HepG2 (cell line): ENCODE data around the gene APRT. TPM values are rescaled to one million over a fixed set of nuclear protein-coding genes. Genes with fewer than 3 reads are reported as not detected.

Experiments
- ATF7 ChIP-seq, 2 experiments: fragments of 450-650 bp in 1 of 2; sonication (generic) in 1 of 2; formaldehyde crosslinking in 1 of 2; IDR thresholded peaks; 2 replicates each; pipeline versions ENCODE4 v1.4.0 to v1.6.1; 2016 to 2020; ENCODE audit warnings: antibody characterized with exemption in 1 of 2, mild to moderate bottlenecking in 1 of 2, missing genetic modification reagents in 1 of 2
- CERS6 ChIP-seq: sonication (generic); formaldehyde crosslinking; IDR thresholded peaks from 2 replicates; pipeline ENCODE4 v1.5.0; 2020; ENCODE audit warnings: missing genetic modification reagents
- CREB1 ChIP-seq, 2 experiments: fragments of 450-650 bp in 1 of 2; IDR thresholded peaks; 2 replicates each; pipeline ENCODE4 v1.6.1; 2016 to 2017; ENCODE audit warnings: control low read depth in 1 of 2, mild to moderate bottlenecking in 1 of 2, missing compliant biosample characterization in 1 of 2, missing genetic modification characterization in 1 of 2
- DRAP1 ChIP-seq: IDR thresholded peaks from 2 replicates; pipeline ENCODE4 v1.6.1; 2016; ENCODE audit warnings: missing genetic modification reagents, missing compliant biosample characterization
- KDM6A ChIP-seq: IDR thresholded peaks from 2 replicates; pipeline ENCODE4 v1.6.1; 2016; ENCODE audit warnings: low read depth
- MEIS2 ChIP-seq: sonication (generic); formaldehyde crosslinking; IDR thresholded peaks from 2 replicates; pipeline ENCODE4 v1.9.0; 2021; ENCODE audit warnings: mild to moderate bottlenecking, missing genetic modification reagents
- MTERF4 ChIP-seq: sonication (generic); formaldehyde crosslinking; IDR thresholded peaks from 2 replicates; pipeline ENCODE4 v1.8.0; 2023; ENCODE audit warnings: mild to moderate bottlenecking, missing genetic modification reagents
- MXD1 ChIP-seq: sonication (generic); formaldehyde crosslinking; IDR thresholded peaks from 2 replicates; pipeline ENCODE4 v1.4.0; 2020; ENCODE audit warnings: mild to moderate bottlenecking, missing genetic modification reagents
- RXRA ChIP-seq: sonication (generic); formaldehyde crosslinking; IDR thresholded peaks from 2 replicates; pipeline ENCODE4 v1.5.1; 2020; ENCODE audit warnings: missing genetic modification reagents
- ZFP91 ChIP-seq: sonication (generic); formaldehyde crosslinking; IDR thresholded peaks from 2 replicates; pipeline ENCODE4 v1.9.0; 2022; ENCODE audit warnings: missing genetic modification reagents, mild to moderate bottlenecking, borderline replicate concordance
- ZMYM2 ChIP-seq: sonication (generic); formaldehyde crosslinking; IDR thresholded peaks from 2 replicates; pipeline ENCODE4 v1.8.0; 2022; ENCODE audit warnings: mild to moderate bottlenecking, missing genetic modification reagents
- ZNF143 ChIP-seq: sonication (generic); formaldehyde crosslinking; IDR thresholded peaks from 2 replicates; pipeline ENCODE4 v1.4.0; 2020; ENCODE audit warnings: missing genetic modification reagents
- ZNF343 ChIP-seq: sonication (generic); formaldehyde crosslinking; IDR thresholded peaks from 2 replicates; pipeline ENCODE4 v1.4.0; 2020; ENCODE audit warnings: mild to moderate bottlenecking, missing genetic modification reagents
- ZNF546 ChIP-seq: sonication (generic); formaldehyde crosslinking; conservative IDR thresholded peaks from 2 replicates; pipeline ENCODE4 v1.8.1; 2023; ENCODE audit warnings: mild to moderate bottlenecking, missing genetic modification reagents
- ZNF709 ChIP-seq: sonication (generic); formaldehyde crosslinking; IDR thresholded peaks from 2 replicates; pipeline ENCODE4 v1.5.0; 2020; ENCODE audit warnings: mild to moderate bottlenecking, missing genetic modification reagents
- ZNF792 ChIP-seq: IDR thresholded peaks from 2 replicates; pipeline ENCODE4 v1.6.1; 2016
- ZNF850 ChIP-seq: sonication (generic); formaldehyde crosslinking; conservative IDR thresholded peaks from 2 replicates; pipeline ENCODE4 v1.9.0; 2021; ENCODE audit warnings: mild to moderate bottlenecking, missing genetic modification reagents
- ZSCAN12 ChIP-seq: sonication (generic); formaldehyde crosslinking; IDR thresholded peaks from 2 replicates; pipeline ENCODE4 v1.9.0; 2021; ENCODE audit warnings: mild to moderate bottlenecking, missing genetic modification reagents
- polyA plus RNA-seq, 8 experiments: library from polyadenylated mRNA; depleted of rRNA in 3 of 8; stranded (reverse) in 7 of 8; unstranded in 1 of 8; fragments of >200 nt; fragmentation: Illumina TruSeq in 4 of 8; extraction: Trizol in 4 of 8; gene quantifications; 2 replicates each; pipeline versions ENCODE4 v1.2.1 to v1.2.3, GENCODE V29; 2011 to 2016; ENCODE audit warnings: low read depth in 4 of 8, missing spikeins in 1 of 8, mixed read lengths in 1 of 8; ENCODE audit not compliant: insufficient read depth in 1 of 8
- total RNA-seq, 5 experiments: library from RNA; depleted of rRNA; stranded (reverse); fragments of >200 nt; fragmentation: Illumina TruSeq; extraction: Trizol; gene quantifications; 2 replicates each; pipeline ENCODE4 v1.2.3, GENCODE V29; 2016; ENCODE audit warnings: low read depth in 1 of 5
- TF ChIP-seq, protein P1 (sequence below): sonication (generic); formaldehyde crosslinking; IDR thresholded peaks from 2 replicates; pipeline ENCODE4 v1.4.0; 2020; ENCODE audit warnings: missing genetic modification reagents
- TF ChIP-seq, protein P2 (sequence below): sonication (generic); formaldehyde crosslinking; IDR thresholded peaks from 2 replicates; pipeline ENCODE4 v1.5.0; 2020; ENCODE audit warnings: mild to moderate bottlenecking, missing genetic modification reagents

The APRT gene
- total and polyA plus RNA-seq, 2 of the 13 experiments (the other 11 are each of a cell fraction or from before 2014, with no cell fraction given): 155 to 242 TPM

DNA sequence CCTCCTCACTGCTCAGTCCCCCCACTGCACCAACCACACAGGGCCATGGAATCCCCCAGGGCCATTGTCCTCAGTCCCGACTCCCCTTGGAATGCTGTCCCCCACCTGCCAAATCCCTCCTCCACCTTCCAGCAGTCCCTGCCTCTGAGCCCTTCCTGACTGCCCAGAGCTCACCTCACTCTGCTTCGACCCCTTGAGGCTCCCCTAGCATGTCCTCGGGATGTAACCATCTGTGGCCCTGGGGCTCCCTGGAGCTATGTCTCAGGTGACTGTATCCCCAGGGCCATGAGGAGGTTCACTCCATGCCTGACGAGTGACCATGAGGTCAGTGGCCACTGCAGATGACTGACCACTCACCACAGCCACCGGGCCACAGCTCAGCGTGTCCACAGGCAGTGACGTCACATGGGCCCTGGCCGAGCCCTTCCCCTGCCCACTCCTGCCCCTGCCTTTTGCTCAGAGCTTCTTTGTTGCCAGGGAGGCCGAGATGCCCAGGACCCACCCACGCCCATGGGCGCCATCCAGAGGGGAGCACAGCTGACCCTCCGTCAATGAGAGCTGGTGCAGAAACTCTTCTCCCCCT lies 19.0 kb downstream of the APRT start (continued):
- TF ChIP-seq ATF7 (IDR thresholded peaks at IDR 0.05) (peak; percentile 83), ATF7 (CRISPR knock-in tag; IDR thresholded peaks at IDR 0.05) (no peak; the same call in 1 of the 2 replicates), ZNF343 (CRISPR knock-in tag) (no peak), CREB1 (IDR thresholded peaks at IDR 0.05) (peak; percentile 98), CREB1 (CRISPR knock-in tag; IDR thresholded peaks at IDR 0.05) (no peak), MEIS2 (CRISPR knock-in tag) (peak; percentile 60; the same call in 1 of the 2 replicates), ZFP91 (CRISPR knock-in tag) (0 out of 2 replicates have a peak, but pooled peaks have one; percentile 25), DRAP1 (CRISPR knock-in tag) (no peak), ZMYM2 (no peak), ZNF792 (no peak), RXRA (CRISPR knock-in tag) (no peak), MXD1 (CRISPR knock-in tag) (peak; percentile 58; the same call in 1 of the 2 replicates), ZSCAN12 (CRISPR knock-in tag) (no peak), ZNF546 (no peak), ZNF850 (CRISPR knock-in tag) (no peak), CERS6 (CRISPR knock-in tag) (0 out of 2 replicates have a peak, but pooled peaks have one; percentile 18), ZNF143 (CRISPR knock-in tag) (no peak), KDM6A (CRISPR knock-in tag) (no peak), MTERF4 (CRISPR knock-in tag) (0 out of 2 replicates have a peak, but pooled peaks have one; percentile 19), ZNF709 (CRISPR knock-in tag) (no peak)
- TF ChIP-seq, protein P1, sequence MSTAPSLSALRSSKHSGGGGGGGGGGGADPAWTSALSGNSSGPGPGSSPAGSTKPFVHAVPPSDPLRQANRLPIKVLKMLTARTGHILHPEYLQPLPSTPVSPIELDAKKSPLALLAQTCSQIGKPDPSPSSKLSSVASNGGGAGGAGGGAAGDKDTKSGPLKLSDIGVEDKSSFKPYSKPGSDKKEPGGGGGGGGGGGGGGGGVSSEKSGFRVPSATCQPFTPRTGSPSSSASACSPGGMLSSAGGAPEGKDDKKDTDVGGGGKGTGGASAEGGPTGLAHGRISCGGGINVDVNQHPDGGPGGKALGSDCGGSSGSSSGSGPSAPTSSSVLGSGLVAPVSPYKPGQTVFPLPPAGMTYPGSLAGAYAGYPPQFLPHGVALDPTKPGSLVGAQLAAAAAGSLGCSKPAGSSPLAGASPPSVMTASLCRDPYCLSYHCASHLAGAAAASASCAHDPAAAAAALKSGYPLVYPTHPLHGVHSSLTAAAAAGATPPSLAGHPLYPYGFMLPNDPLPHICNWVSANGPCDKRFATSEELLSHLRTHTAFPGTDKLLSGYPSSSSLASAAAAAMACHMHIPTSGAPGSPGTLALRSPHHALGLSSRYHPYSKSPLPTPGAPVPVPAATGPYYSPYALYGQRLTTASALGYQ (CRISPR knock-in tag): no peak
- TF ChIP-seq, protein P2, sequence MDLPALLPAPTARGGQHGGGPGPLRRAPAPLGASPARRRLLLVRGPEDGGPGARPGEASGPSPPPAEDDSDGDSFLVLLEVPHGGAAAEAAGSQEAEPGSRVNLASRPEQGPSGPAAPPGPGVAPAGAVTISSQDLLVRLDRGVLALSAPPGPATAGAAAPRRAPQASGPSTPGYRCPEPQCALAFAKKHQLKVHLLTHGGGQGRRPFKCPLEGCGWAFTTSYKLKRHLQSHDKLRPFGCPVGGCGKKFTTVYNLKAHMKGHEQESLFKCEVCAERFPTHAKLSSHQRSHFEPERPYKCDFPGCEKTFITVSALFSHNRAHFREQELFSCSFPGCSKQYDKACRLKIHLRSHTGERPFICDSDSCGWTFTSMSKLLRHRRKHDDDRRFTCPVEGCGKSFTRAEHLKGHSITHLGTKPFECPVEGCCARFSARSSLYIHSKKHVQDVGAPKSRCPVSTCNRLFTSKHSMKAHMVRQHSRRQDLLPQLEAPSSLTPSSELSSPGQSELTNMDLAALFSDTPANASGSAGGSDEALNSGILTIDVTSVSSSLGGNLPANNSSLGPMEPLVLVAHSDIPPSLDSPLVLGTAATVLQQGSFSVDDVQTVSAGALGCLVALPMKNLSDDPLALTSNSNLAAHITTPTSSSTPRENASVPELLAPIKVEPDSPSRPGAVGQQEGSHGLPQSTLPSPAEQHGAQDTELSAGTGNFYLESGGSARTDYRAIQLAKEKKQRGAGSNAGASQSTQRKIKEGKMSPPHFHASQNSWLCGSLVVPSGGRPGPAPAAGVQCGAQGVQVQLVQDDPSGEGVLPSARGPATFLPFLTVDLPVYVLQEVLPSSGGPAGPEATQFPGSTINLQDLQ (CRISPR knock-in tag): no peak
